ENCODE results near the gene VWC2L. TPM values are rescaled to one million over a fixed set of nuclear protein-coding genes. Genes with fewer than 3 reads are reported as not detected.

Gene VWC2L
- total RNA-seq, 1 experiment from 2014 or later = not detected

GRCh38 chr2:214533541-214533940 lies 122.7 kb downstream of the VWC2L start:
- Histone ChIP-seq H3K36me3 (ENCODE audit: insufficient read depth, low read length, poor library complexity, severe bottlenecking) (no peaks in the 10 kb centered on the region), H3K9me3 (ENCODE audit: low read depth, low read length, poor library complexity, severe bottlenecking) (no peaks in the 10 kb centered on the region), H3K27me3 (replicated peaks; ENCODE audit: insufficient read depth, low read depth, low read length, poor library complexity) (no peaks in the 10 kb centered on the region), H3K4me1 (ENCODE audit: insufficient read depth, low read length, poor library complexity, severe bottlenecking) (no peaks in the 10 kb centered on the region), H3K27ac (ENCODE audit: low read depth, low read length, poor library complexity, severe bottlenecking) (no peak overlapping the region), H3K4me3 (ENCODE audit: low read depth, low read length, poor library complexity, severe bottlenecking) (no peak overlapping the region)
- TF ChIP-seq EZH2 (IDR thresholded peaks at IDR 0.05; ENCODE audit: borderline replicate concordance, low read depth, low read length, poor library complexity, severe bottlenecking) (no peak), CTCF (conservative IDR thresholded peaks at IDR 0.05; ENCODE audit: low read depth, low read length) (no peak)
- no peak for DNase-seq (ENCODE audit: low spot score)
- CTCF ChIA-PET = no interaction called here
- BruUV-seq (replicated peaks) = no TSS peak
- intact Hi-C loops (cut with micrococcal nuclease; ENCODE audit: unreplicated experiment) = no loop called here
- POLR2A ChIA-PET (ENCODE audit: low non-redundant PET) = no interaction called here

GRCh38 chr2:214536625-214537024 lies 125.8 kb downstream of the VWC2L start:
- Histone ChIP-seq H3K27me3 (replicated peaks; ENCODE audit: insufficient read depth, low read depth, low read length, poor library complexity) (no peaks in the 10 kb centered on the region), H3K27ac (ENCODE audit: low read depth, low read length, poor library complexity, severe bottlenecking) (no peak overlapping the region), H3K9me3 (ENCODE audit: low read depth, low read length, poor library complexity, severe bottlenecking) (no peaks in the 10 kb centered on the region), H3K36me3 (ENCODE audit: insufficient read depth, low read length, poor library complexity, severe bottlenecking) (no peaks in the 10 kb centered on the region), H3K4me1 (ENCODE audit: insufficient read depth, low read length, poor library complexity, severe bottlenecking) (no peaks in the 10 kb centered on the region), H3K4me3 (ENCODE audit: low read depth, low read length, poor library complexity, severe bottlenecking) (no peak overlapping the region)
- BruUV-seq (replicated peaks) = no TSS peak
- DNase-seq (ENCODE audit: low spot score) = no peak
- POLR2A ChIA-PET (ENCODE audit: low non-redundant PET) = no interaction called here
- TF ChIP-seq CTCF (conservative IDR thresholded peaks at IDR 0.05; ENCODE audit: low read depth, low read length) = no peak
- TF ChIP-seq EZH2 (IDR thresholded peaks at IDR 0.05; ENCODE audit: borderline replicate concordance, low read depth, low read length, poor library complexity, severe bottlenecking) = no peak
- CTCF ChIA-PET = no interaction called here
- intact Hi-C loops (cut with micrococcal nuclease; ENCODE audit: unreplicated experiment) = no loop called here

GRCh38 chr2:214537929-214538328 lies 127.1 kb downstream of the VWC2L start:
- no peak for DNase-seq (ENCODE audit: low spot score)
- Histone ChIP-seq H3K9me3 (ENCODE audit: low read depth, low read length, poor library complexity, severe bottlenecking) (no peaks in the 10 kb centered on the region), H3K27ac (ENCODE audit: low read depth, low read length, poor library complexity, severe bottlenecking) (no peak overlapping the region), H3K27me3 (replicated peaks; ENCODE audit: insufficient read depth, low read depth, low read length, poor library complexity) (no peaks in the 10 kb centered on the region), H3K36me3 (ENCODE audit: insufficient read depth, low read length, poor library complexity, severe bottlenecking) (no peaks in the 10 kb centered on the region), H3K4me1 (ENCODE audit: insufficient read depth, low read length, poor library complexity, severe bottlenecking) (no peaks in the 10 kb centered on the region), H3K4me3 (ENCODE audit: low read depth, low read length, poor library complexity, severe bottlenecking) (no peak overlapping the region)
- BruUV-seq (replicated peaks) = no TSS peak
- intact Hi-C loops (cut with micrococcal nuclease; ENCODE audit: unreplicated experiment) = no loop called here
- ChIA-PET POLR2A (ENCODE audit: low non-redundant PET) (no interaction called here), CTCF (no interaction called here)
- TF ChIP-seq CTCF (conservative IDR thresholded peaks at IDR 0.05; ENCODE audit: low read depth, low read length) (no peak), EZH2 (IDR thresholded peaks at IDR 0.05; ENCODE audit: borderline replicate concordance, low read depth, low read length, poor library complexity, severe bottlenecking) (no peak)
